DMS53 treated with DMSO at 0.1 percent for 48 hours (cell line): ENCODE data around the gene TRMO.

Experiments used
- DNase-seq: peaks from one replicate; lab custom pipeline; 2025; ENCODE audit not compliant: unreplicated experiment; lab: John Stamatoyannopoulos, UW

TRMO gene

DNA sequence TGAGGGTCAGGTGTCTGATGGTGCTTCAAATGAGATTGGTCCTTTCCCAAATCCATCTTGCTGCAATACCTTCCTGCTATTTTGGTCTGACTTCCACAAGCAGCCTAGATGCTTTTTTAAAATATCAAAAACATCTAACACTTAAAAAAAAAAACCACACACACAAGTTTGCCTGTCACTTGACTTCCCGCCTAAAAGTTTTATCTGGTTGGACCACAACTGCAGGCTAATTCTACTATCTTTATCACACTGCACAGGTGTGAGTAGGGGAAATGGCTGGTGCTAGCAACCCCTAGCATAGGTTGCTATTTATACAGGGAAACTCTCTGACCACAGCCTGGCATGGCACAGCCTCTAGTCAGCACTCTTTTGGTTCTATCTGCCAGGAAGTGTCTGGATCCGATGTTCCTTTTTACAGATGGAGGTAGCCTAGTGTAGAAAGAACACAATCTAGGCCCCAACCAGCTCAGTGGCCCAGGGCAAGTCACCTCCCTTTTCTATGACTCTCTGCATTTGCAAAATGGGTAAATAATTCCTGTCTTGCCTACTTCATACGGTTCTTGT, 15.9 kb upstream of the TRMO start, which contains the start of gene HEMGN:
Gene HEMGN, minus strand, starts transcription at position 92 of the 564 bp plus-strand sequence. Its CDS starts 36 bp downstream, at position 56.
- no peak for DNase-seq

DNA sequence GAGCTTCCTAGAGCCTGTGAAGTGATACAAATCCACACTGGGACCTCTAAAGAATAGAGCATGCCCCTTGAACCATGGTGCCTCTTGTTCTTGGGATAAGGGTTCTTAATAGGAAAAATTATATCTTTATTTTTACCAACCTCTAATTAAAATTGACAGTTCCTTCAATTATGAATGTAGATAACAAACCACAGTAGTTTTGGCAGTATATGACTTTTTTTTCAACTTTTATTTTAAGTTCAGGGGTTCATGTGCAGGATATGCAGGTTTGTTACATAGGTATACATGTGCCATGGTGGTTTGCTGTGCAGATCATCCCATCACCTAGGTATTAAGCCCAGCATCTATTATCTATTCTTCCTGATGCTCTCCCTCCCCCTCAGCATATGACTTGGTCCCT, 14.7 kb upstream of the TRMO start:
- no peak for DNase-seq

DNA sequence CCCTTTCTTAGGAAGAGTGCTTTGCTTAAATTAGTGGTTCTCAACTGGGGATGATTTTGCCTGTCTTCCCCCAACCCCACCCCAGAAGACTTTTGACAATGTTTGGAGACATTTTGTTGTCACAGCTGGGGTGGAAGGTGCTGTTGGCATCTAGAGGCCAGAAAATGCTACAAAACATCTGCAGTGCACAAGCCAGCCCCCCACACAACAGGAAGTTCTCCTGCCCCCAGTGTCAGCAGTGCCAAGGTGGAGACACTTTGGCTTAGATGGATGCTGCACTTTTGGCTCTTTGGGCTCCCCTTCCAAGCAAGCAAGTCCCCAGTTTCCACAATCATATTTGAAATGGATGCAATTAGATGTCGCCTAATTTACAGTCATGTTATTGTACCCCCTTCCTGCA, 13.0 kb upstream of the TRMO start:
- DNase-seq, result no peak

DNA sequence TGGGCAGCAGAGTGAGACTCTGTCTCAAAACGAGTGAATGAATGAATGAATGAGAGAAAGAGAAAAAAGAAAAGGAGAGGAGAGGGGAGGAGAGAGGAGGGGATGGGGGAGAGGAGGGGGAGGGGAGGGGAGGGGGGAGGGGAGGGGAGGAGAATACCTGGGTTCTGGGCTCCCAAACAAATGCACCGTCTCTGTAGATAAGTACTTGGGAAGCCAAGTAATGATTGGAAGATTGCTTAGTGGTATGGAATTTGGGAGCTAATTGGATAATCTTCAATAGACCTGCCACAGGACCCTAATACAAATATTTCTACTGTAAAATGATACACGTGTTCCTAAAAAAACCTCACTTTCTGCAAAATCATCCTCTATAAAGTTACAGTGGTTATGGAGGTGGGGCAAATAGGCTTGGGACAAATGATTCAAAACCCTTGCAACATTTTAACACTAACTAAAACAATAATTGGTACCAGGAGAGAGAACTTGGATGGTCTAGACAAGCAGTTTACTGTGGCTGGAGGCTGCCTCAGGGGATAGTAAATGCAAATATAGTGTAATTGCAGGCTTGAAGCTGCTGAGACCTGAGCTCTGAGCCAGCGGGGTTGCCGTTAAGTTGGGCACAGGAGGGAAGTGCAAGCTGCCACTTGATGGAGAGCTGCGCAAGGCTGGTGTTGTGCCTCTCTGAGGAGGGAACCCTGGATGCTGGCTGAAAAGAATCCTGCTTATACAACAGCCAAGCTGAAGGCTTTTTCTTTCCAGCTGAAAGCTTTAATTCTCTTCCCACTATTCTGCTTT, 12.2 kb upstream of the TRMO start:
- no peak for DNase-seq

DNA sequence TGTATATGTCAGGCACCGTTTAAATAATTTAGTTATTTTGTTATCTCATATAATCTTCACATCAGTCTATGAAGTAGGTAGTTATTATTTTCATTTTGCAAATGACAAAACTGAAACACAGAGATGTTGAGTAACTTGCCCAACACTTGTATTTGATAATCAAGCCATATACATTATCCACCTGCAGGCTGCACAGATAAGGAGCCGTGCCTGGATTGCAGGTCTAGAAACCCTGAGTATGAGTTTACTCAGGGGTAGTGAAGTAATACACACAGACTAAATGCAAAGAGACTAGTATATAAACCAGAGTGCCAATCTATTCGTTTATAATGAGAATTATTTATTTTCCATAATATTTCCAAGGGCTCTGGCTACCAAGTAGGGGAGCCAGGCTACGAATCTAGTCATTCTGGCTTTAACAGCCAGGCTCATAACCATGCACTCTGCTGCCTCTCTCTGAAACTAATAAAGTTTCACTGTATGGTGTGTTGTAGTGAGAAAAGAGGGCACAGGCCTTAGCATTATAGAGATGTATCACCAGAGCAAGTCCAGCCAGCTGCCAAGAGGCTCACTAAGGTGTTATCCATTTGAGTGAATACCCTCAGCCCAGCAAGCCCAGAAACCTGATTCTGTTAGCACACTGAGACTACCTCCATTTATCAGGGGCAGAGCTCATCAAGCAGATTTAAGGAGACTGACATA, 11.1 kb upstream of the TRMO start:
- DNase-seq, result no peak

DNA sequence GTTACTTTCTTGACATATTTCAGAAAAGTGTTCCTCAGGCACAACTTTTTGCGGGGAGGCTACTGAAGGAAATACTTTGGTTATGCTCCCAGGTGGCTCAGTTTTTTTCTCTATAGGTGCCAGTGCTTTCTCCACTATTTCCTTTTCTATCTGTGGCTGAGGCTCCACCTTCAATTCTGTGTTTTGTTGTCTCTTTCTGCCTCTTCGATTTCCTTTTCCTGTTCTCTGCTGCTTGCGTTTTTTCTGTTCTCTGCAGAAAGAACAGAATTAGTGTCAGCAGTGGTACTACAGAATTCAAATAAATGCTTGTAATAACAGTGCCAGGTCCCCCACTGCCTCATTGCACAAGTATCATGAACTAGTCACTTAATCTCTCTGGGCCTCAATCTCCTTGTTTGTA, 8.7 kb upstream of the TRMO start:
- no peak for DNase-seq

DNA sequence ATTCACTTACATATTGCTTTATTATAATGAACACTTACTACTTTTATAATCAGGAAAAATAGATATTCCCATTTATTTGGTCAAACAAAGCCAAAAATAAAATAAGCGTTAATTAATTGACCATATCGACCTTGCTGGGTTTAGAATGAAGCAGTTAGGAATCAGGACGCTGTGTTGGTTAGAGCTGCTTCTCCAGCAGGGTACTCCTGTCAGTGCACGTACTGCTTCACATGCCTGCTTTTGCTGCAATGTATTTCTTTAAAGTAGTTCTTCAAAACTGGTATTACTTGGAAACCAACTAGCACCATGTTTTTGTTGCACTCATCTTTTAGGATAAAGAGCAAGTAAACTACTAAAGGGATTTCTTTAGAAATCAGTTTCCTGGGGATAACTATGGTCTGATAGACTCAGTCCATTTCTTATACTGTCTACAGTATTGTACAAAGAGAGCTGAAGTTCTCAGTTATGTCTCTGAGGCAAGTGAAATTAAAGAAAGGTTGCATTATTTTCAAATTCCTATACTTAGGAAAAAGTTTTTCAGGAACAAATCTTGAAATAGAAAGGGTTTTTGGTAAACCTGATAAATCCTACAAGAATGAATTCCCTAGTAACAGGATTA, 6.8 kb upstream of the TRMO start:
- DNase-seq, result no peak

DNA sequence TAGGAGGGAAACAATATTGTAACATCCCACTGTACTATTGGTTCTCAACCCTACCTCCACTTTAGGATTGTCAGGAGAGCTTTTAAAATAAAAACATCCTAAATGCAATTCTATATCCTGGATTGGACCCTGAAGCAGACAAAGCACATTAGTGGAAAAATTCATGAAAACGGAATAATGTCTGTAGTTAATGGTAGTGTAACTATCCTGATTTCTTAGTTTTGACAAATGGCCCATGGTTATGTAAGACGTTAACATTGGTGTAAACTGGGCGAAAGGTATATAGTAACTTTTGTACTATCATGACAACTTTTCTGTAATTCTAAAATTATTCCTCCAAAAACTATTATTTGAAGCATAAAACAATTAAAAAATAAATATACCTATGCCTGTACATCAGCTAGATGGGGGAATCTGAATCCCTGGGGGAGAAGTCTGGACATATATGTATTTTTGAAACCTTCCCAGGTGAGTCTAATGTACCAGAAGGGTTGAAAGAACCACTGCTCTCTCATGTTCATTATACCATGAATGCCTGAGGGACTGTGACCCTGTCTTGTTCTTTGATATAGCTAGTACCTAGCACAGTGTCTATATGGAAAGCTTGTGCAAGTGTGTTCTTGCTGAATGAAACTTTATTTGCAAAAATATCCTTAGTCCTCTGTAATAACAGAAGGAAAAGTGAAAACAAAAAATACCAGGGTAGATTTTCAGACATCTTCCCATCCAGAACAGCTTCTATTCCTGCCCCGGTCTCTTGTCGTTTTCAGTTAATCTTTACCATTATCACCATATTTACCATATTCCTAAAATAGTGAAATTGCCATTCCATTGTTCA, 3.4 kb upstream of the TRMO start:
- no peak for DNase-seq

DNA sequence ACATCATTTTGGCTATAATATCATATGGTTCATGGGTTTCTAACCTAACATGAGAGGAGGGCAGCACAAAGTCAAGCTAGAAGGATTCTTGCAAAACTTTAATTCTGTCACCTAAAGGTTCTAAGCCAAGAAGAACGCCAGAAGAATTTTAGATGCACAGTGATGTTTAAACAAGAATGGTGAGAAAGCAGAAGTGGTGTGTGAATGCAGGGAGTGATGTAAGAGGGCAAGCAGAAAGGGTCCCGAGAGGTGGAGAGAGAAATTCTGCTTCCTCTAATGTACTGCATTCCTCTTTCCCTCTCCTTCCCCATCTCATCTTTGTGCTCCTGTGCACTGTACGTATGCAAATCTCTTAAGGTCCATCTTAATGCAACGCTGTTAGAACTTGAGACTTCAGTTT, 2.1 kb upstream of the TRMO start:
- DNase-seq, result no peak

DNA sequence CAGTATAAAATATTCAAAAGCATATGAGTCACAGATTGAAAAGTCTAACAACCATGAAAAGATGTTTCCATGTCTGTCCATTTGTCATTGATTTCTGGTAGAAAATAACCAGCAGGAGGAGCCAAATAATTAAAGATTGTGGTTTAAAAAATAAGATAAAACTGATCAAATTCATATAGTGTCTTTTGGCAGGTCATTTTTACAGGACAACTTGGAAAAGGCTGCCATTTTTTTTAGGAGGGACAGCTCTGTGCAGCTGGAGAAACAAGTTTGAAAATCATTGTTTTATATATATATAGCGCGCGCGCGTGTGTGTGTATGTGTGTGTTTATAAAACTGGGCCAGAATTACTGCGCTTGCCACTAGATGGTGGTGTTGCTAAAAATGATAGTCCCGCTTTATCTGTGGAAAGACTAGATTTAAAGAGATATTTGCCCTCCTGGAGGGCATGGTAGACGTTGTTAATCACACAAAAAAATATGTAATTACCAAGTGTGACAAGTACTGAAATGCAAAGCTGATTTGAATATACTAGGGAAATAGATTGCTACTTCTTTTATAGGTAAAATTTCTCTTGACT, 1.3 kb upstream of the TRMO start:
- peak; percentile 70 for DNase-seq

DNA sequence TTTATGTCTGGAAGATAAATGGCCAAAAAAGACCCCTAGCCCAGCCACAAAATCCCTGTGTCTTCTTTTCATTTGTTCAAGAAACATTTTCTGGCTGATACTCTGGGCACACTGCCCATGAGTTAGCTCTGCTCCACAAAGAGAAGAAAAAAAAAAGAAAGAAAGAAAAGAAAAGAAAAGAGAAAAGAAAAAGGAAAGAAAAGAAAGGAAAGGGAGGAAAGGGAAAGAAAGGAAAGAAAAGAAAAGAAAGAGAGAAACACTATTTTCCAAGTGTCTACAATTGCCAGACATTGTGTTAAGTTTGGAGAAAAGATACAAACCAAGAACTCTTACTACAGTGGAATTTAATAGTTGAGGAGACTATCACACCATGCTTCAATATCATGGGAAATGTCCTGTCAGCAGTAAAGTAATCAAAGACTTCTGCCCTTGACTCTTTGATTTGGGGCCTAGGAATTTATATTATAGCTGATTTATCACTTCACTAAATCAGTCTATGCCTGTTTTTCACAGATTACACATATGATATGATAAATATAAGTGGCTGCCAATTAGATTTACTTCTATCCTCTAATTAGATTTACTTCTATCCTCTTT, 3.0 kb downstream of the TRMO start:
- no peak for DNase-seq

DNA sequence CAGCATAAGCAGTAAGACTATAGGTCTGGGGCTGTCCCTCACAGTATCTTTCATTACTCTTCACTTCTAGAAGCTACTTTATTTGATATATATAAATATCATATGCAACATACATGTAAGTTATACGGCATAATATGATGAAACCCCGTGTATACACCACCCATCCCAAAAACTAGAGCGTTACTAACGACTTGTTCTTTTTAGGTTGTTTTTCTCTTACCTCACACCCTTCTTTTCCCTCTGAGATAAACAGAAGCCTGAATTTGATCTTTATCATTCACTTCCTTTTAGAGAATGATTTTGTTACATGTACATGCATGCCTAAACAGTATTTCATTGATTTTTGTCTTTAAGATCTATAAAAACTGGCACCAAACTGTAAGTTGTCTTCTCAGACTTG, 3.7 kb downstream of the TRMO start:
- no peak for DNase-seq

DNA sequence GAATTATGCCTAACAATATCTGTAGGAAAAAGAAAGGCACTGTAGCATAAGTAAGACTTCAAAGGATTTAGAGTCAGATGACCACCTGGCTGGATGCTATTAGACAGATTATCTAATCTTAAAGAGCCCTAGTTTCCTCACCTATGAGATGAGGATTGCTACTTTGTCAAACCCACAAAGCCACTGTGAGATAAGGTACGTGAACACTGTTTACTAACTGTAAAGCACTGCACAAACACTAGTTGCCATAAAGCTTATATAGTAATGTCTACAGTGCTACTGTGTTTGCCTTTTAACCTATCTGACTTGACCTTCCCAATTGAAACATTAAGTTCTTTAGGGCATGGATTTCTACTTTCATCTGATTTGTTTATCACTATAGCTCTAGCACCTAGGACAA, 10.3 kb downstream of the TRMO start:
- DNase-seq, result no peak

DNA sequence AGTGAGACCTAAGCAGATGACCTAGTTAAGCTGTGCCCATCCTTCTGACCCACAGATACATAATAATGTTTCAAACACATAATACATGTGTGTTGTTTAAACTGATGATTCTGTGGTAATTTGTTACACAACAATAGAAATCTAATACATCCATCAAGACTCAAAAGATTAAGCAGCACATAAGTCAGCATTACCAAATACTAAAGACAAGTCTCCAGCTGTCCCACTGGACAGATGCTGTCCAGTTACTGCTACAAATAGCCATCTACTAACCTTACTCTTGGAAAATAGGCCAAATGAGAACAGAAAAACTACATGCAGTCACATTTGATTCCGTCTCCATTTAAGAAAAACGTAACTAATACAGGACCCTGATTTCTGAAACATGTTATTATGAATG, 10.8 kb downstream of the TRMO start:
- DNase-seq, result no peak

DNA sequence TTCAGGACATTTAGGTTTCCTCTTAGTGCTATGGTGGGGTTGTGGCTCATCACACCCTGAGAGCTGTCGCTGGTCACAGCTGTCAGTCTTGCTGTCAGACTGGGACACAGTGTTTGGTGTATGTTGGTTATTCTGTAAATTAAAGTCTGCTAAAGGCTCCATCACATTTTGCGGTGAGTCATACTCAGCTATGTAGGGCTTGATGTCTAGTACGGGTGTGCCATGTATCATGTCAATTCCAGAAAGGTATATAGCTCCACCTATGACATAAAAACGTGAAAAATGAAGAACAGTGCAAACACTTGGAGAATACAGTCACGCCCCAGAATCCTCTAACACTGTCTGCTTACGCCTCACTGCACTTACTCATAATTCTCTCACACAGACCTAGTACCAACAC, 11.9 kb downstream of the TRMO start:
- DNase-seq, result no peak

DNA sequence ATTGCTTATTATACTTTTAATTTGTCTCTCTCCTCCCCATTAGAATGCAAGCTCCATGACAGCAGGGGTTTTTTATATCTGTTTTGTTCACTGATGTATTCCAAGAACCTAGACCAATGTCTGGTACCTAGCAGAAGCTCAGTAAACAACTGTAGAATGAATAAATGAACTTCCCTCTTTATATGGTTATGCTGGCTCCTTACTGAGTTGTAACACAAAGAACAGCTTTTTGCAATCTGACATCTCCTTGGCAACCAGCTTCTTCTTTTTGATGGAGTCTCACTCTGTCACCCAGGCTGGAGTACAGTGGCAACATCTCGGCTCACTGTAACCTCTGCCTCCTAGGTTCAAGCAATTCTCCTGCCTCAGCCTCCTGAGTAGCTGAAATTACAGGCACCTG, 13.6 kb downstream of the TRMO start:
- DNase-seq, result no peak

DNA sequence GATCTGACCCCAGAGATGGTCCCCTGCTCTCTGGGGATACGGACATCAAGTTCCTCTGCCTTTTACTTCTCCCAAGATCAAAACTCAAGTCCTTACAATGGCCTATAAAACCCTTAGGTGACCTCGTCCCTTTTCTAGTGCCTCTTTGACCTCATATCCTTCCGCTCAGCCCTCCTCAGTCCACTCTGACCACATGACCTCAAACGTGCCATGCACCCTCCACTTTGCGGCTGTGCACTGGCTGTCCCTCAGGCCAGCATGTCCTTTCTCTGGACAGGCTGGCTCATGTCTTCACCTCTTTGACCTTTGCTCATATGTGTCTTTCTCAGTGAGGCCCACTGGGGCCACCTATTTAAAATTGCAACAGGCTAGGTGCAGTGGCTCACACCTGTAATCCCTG, 14.7 kb downstream of the TRMO start:
- DNase-seq, result no peak

DNA sequence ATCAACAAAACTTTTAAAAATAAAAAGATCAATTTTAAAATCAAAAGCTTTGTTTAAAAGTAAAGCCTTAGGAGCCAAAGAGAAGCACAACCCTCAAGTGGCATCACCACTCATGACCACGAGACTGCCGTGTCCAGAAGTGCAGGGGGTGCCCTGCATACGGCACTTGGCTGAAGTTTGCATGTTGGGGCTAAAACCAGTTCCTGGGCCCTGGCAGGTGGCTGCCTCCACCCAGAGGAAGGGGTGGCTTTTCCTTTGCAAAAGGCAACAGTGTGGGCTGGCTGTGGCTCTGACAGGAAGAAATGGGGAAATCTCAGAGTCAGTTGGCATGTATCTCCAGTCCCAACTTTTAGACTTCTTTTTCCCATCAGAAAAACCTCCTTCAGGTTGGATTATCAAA, 15.3 kb downstream of the TRMO start:
- no peak for DNase-seq

DNA sequence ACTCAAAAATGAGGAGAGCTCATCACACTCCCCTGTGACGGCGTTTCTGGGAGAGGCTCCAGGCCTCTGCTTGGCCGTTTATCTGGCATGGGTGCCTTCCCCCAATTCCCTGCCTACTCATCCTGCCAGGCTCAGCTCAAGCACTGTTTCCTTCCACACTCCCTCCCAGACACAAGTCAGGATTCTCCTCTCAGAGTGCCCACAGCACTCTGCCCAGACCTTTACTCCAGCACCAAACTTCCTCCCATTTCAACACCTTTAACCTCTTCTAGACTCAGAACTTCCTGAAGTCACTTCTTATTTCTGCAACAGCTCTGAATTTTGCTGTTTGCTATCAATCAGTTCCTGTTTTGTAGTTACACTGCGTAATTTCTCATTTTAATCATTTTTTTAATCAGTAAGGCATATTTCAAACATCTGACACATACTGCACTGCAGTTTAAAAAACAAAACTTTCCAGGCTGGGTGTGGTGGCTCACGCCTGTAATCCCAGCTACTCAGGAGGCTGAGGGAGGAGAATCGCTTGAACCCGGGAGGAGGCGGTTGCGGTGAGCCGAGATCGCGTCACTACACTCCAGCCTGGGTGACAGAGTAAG, 16.0 kb downstream of the TRMO start:
- no peak for DNase-seq

DNA sequence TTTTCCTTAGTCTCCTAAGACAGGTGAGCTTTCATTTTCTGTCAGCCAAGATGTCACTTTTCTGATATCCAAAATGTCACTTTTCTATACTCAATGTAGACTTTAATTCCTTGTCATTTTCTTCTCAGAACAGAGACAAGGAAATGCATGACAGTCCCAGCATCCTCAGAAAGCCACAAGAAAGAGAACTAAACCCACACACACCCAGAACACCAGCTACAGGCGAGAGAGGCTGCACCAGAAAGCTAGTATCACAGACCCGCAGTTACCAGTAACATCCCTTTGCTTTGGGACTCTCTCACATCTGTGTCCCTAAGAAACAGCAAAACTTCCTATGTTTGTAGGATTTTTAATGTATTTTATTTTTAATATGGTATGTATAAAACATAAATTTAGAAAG, 17.1 kb downstream of the TRMO start:
- no peak for DNase-seq
